ENCODE results near the gene AFDN.

Gene AFDN

GRCh38 chr6:167879612-167880011, 52.9 kb downstream of the AFDN start:
- no peak for DNase-seq

DNA sequence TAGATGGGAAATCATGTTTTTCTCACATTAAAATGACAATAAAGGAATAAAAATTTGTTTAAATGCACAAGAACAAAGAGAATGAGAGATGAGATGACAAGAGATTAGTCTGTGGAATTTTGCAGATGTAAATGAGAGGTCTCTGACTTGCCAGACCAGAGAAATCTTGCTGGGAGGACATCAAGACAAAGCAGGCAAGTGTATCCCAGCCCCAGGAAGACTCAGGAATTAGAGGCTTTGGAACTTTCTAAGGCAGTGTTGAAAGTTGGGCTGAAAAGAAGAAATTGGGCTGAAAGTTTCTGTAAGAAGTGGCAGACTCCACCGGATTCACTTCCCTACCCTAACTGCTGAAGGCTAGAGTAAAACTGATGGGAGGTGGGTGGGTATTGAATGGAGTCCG, 54.6 kb downstream of the AFDN start:
- no peak for DNase-seq

DNA sequence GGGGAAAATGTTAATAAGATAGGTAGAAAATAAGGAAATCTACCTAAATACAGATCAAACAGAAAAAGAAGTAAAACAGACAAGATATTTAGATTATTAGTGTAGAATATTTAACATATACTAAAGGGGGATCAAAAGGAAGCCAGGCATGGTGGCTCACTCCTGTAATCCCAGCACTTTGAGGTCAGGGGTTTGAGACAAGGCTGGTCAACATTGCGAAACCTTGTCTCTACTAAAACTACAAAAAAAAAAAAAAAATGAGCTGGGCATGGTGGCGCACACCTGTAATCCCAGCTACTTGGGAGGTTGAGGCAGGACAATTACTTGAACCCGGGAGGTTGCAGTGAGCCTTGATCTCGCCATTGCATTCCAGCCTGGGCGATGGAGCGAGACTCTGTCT, 55.5 kb downstream of the AFDN start:
- DNase-seq, result no peak

DNA sequence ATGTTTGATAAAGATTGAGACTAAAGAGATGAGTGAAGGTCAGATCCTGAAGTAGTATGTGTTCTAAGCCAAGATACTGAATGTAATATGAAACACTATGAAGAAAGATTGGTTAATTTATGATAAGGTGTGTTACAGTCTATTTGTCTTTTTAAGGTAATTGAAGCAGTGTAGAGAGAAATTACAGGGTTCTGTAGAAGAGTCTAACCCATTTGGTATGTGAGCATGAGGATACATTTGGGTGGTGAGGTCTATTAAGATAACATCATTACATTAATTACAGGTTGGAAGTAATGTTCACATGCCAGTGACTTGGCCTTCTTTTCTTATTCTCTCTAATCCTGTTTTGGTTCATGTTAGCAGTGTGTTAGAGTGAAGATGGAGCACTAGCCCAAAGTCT, 61.4 kb downstream of the AFDN start:
- DNase-seq, result no peak

- DNase-seq, result no peak
These were observed 66.4 kb downstream of the AFDN start for GRCh38 chr6:167892835-167893815.

GRCh38 chr6:167894965-167895364, 68.3 kb downstream of the AFDN start:
- DNase-seq, result no peak

DNA sequence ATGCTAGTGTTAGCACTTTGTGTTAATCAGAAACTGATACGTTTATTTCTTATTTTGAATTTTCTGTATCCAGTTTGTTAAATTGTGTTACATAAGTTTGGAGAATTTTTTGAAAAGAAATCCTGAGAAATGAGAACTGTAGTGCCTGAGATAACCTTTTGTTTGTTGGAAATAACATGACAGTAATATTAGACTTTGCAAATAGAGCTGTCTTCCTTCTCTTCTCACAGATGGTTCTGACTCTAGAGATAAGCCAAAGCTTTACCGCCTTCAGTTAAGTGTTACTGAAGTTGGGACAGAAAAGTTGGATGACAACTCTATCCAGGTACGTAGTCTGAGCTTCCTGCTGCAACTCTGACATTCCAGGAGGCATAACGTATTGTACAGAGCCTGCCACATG, 69.9 kb downstream of the AFDN start:
- DNase-seq, result no peak

GRCh38 chr6:167898673-167899311, 72.1 kb downstream of the AFDN start:
- DNase-seq, result no peak

DNA sequence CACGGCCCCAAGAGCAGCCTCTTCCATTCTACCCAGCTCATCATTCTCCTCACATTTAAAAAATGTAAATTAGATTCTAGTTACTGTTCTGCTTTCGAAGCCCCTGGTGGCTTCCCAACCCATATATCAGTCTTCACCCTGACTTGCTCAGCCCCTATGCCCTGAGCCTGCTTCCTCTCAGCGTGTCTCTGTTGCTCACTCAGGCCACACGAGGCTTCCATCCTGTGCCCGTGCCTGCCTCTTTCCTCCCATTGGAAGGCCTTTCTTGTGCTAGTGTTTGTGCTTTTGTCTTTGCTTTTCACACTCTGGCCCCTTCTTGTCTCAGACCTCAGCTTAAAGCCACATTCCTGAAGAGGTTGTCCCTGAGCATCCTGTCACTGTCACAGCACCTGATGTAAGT, 78.1 kb downstream of the AFDN start:
- no peak for DNase-seq

DNA sequence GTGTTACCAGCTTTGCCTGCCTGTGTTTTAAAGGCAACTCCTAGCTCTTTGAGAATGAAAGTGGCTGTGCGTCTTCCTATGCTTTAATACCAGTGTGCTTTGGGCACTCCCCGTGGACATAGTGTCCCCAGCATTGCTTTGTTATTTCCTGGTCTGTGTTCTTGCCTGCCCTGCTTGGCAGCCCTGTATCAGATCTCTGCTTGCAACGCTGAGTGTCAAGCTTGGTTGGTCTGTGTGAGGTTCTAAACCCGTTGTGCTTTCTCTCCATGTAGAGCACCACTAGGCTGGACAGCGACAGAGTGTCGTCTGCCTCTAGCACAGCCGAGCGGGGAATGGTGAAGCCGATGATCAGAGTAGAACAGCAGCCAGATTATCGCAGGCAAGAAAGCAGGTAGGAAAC, 80.2 kb downstream of the AFDN start:
- DNase-seq, result no peak

GRCh38 chr6:167907837-167908681, 81.3 kb downstream of the AFDN start:
- DNase-seq, result no peak

DNA sequence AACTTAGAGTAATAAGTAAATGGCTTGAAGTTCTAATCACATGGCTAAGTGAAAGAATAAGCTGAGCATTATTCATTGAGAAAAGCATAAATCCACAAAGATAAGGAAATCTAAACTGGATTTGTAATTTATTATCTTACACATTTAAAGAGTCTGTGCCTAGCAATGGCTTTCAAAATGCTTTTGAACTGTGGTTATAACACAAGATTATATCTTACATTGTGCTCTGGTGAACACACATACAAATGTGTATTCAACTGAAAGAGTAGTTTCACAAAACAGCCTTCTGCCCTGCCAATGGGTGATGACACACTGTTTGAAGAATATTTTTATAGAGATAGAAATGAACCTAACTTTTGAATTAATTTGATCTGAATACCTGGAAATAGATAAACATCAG, 83.3 kb downstream of the AFDN start:
- no peak for DNase-seq

DNA sequence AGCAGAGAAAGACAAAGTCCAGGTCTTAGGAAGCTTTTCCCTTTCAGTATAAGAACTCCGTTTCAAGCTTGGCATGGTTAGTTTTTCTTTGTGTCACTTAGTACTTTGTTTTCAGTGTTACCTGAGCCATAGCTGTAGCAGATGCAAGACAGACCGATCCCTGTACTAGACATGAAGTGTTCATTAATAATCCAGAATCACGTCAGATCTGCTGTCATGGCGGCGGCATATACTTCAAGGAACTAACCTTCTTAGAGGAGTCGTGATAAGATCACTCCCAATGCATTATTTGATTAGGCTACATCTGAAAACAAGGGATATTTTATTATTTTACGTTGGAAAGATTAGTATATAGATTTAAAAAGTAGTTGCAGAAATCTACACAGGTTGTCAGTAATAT, 83.9 kb downstream of the AFDN start:
- no peak for DNase-seq

GRCh38 chr6:167912494-167912893, 85.8 kb downstream of the AFDN start:
- no peak for DNase-seq

DNA sequence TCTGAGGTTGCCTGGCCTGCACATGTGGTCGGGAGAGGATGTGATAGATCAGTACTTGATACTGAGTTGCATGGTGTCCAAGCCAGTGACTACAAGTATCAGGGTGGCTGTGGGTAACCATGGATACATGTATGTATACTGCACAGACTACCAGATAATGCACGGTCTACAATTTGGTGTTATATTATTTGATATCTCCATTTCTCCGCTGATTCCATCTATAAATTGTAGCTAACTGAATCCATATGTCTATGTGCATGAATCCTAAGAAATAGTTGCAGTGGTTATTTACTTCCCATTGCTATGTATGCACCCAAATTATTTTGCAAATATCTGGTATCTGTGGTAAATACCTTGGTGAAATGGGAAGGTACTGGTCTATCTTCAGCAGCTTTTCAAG, 87.0 kb downstream of the AFDN start:
- no peak for DNase-seq

DNA sequence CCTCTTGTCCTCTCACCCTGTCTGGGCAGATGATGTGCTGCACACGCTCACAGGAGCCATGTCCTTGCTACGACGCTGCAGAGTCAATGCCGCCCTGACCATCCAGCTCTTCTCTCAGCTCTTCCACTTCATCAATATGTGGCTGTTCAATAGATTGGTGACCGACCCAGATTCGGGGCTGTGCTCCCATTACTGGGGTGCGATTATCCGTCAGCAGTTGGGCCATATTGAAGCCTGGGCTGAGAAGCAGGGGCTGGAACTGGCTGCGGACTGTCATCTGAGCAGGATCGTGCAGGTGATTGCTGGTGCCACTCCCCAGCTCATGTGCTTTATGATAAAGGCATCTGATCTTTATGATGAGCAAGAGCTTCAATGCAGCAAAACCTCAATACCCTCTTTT, 88.4 kb downstream of the AFDN start:
- DNase-seq, result no peak

GRCh38 chr6:167917551-167918154, 90.9 kb downstream of the AFDN start:
- DNase-seq, result no peak

DNA sequence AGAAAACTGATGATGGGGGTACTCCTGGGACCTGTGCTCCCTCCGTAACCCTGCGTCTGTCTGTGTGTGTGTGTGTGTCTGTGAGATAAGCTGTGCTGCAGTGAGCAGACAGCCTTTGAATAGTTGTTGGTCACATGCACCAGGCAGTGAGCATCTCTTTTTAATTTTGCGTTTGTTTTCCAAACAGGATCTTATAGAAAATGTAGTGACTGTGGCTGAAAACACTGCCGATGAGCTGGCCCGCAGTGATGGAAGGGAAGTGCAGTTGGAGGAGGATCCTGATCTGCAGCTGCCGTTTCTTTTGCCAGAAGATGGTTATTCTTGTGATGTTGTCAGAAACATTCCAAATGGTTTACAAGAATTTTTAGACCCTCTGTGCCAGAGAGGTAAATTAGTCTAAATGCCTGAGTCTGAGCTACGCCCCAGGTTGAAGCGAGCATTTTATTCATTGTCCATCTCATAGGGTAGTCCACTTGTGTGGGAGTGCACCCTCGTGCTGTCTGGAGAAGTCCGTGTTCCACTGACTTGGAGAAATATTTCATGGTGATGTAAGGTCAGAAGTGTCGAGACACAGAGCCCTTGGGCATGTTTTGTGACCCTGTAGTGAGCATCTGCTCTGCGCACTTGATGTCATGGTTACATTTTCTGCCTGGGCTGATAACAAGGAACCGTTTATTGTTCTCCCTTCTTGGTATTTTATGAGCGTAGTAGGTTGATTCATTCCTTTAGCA, 92.0 kb downstream of the AFDN start:
- no peak for DNase-seq

- DNase-seq, result no peak
These were observed 92.6 kb downstream of the AFDN start for GRCh38 chr6:167919349-167919748.

GRCh38 chr6:167920165-167920564, 93.5 kb downstream of the AFDN start:
- DNase-seq, result no peak

DNA sequence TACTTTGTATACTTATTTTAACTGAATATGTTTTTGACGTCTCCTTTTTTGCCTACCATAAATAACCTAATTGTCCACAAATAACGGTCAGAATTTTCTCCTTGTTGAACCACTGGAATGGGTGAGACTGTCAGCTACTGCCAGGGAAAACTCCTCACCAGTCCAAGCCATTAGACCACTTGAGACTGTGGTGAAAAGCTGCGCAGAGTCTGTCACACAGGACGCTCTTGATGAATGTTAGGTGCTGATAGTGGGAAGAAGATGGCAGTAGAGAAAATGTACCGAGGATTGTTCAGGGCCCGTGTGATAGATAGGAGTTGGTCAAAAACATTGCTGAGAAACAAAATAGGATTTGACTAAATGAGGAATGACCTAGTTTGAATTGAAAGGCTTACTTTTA, 95.1 kb downstream of the AFDN start:
- DNase-seq, result no peak

- DNase-seq, result no peak
These were observed 98.3 kb downstream of the AFDN start for GRCh38 chr6:167925026-167925425.
